Glutamatergic neuron (in vitro differentiated cells): ENCODE results near the gene CELA3A. TPM values are rescaled to one million over a fixed set of nuclear protein-coding genes. Genes with fewer than 3 reads are reported as not detected.
"Not testable (repeated sequence)": the region's sequence is repeated elsewhere in the genome, so short reads cannot be mapped to it uniquely, and the experiment has no call there.

Experiments used
- DNase-seq: peaks from one replicate; pipeline ENCODE4 v3.0.0; 2022
- H3K27ac Mint-ChIP-seq: one replicate; pipeline ENCODE4 v1.8.0; 2020; ENCODE audit warnings: mild to moderate bottlenecking, mixed read lengths, inconsistent platforms; ENCODE audit not compliant: unreplicated experiment
- H3K27me3 Mint-ChIP-seq: one replicate; pipeline ENCODE4 v1.8.0; 2020; ENCODE audit warnings: mild to moderate bottlenecking, moderate library complexity, mixed read lengths, inconsistent platforms; ENCODE audit not compliant: unreplicated experiment
- H3K36me3 Mint-ChIP-seq: one replicate; pipeline ENCODE4 v1.8.0; 2020; ENCODE audit warnings: mild to moderate bottlenecking, mixed read lengths, inconsistent platforms; ENCODE audit not compliant: unreplicated experiment
- H3K4me1 Mint-ChIP-seq: one replicate; pipeline ENCODE4 v1.8.0; 2020; ENCODE audit warnings: mild to moderate bottlenecking, low read depth, mixed read lengths, inconsistent platforms; ENCODE audit not compliant: unreplicated experiment
- H3K4me3 Mint-ChIP-seq: one replicate; pipeline ENCODE4 v1.8.0; 2020; ENCODE audit warnings: mild to moderate bottlenecking, mixed read lengths, inconsistent platforms; ENCODE audit not compliant: unreplicated experiment
- H3K9me3 Mint-ChIP-seq: one replicate; pipeline ENCODE4 v1.8.0; 2020; ENCODE audit warnings: mild to moderate bottlenecking, moderate library complexity, mixed read lengths, inconsistent platforms; ENCODE audit not compliant: unreplicated experiment
- CTCF ChIP-seq: fragments of 200-600 bp; sonication (generic); IDR thresholded peaks from one replicate; pipeline ENCODE4 v1.5.0; 2021; ENCODE audit not compliant: partially characterized antibody, unreplicated experiment
- total RNA-seq: library from RNA; stranded (reverse); fragmentation: NEBNext Ultra II Directional; extraction: Animal tissue kit (Norgen Biotek cat#: 25700); gene quantifications from one replicate; pipeline ENCODE4 v1.2.1, GENCODE V29; 2021; ENCODE audit not compliant: unreplicated experiment

CELA3A gene
- total RNA-seq, 1 donor from 2014 or later: not detected

- not testable (repeated sequence) for H3K36me3 Mint-ChIP-seq, H3K27me3 Mint-ChIP-seq, H3K9me3 Mint-ChIP-seq, DNase-seq, H3K4me3 Mint-ChIP-seq, H3K4me1 Mint-ChIP-seq, H3K27ac Mint-ChIP-seq
Observed at GRCh38 chr1:22002461-22002860, 1.0 kb downstream of the CELA3A start.

GRCh38 chr1:22002875-22003274 is 1.4 kb downstream of the CELA3A start:
- not testable (repeated sequence) for H3K27me3 Mint-ChIP-seq, H3K36me3 Mint-ChIP-seq, DNase-seq, H3K4me3 Mint-ChIP-seq, H3K4me1 Mint-ChIP-seq, H3K9me3 Mint-ChIP-seq, H3K27ac Mint-ChIP-seq

- H3K4me3 Mint-ChIP-seq, H3K9me3 Mint-ChIP-seq, H3K27me3 Mint-ChIP-seq, H3K36me3 Mint-ChIP-seq, DNase-seq, H3K4me1 Mint-ChIP-seq, H3K27ac Mint-ChIP-seq: not testable (repeated sequence)
Observed at GRCh38 chr1:22003959-22004358, 2.5 kb downstream of the CELA3A start.

- DNase-seq: peak; percentile 51
- peak; percentile 34 for TF ChIP-seq CTCF
- H3K4me1 Mint-ChIP-seq, H3K9me3 Mint-ChIP-seq, H3K27ac Mint-ChIP-seq, H3K27me3 Mint-ChIP-seq, H3K36me3 Mint-ChIP-seq, H3K4me3 Mint-ChIP-seq: not testable (repeated sequence)
Observed at GRCh38 chr1:22005261-22006149, 4.0 kb downstream of the CELA3A start.

- not testable (repeated sequence) for H3K36me3 Mint-ChIP-seq, H3K9me3 Mint-ChIP-seq, DNase-seq, H3K27me3 Mint-ChIP-seq, H3K27ac Mint-ChIP-seq, H3K4me1 Mint-ChIP-seq, H3K4me3 Mint-ChIP-seq
Observed at GRCh38 chr1:22006736-22007135, 5.3 kb downstream of the CELA3A start.

GRCh38 chr1:22007262-22007661 is 5.8 kb downstream of the CELA3A start:
- H3K4me3 Mint-ChIP-seq, DNase-seq, H3K27ac Mint-ChIP-seq, H3K36me3 Mint-ChIP-seq, H3K27me3 Mint-ChIP-seq, H3K4me1 Mint-ChIP-seq, H3K9me3 Mint-ChIP-seq: not testable (repeated sequence)

GRCh38 chr1:22009566-22009965 is 8.1 kb downstream of the CELA3A start:
- not testable (repeated sequence) for H3K27ac Mint-ChIP-seq

GRCh38 chr1:22012752-22013151 is 11.3 kb downstream of the CELA3A start:
- H3K9me3 Mint-ChIP-seq, H3K36me3 Mint-ChIP-seq, H3K27me3 Mint-ChIP-seq, H3K4me3 Mint-ChIP-seq, H3K4me1 Mint-ChIP-seq, H3K27ac Mint-ChIP-seq, DNase-seq: not testable (repeated sequence)

More at GRCh38 chr1:22009566-22009965, 8.1 kb downstream of the CELA3A start:
- not testable (repeated sequence) for H3K36me3 Mint-ChIP-seq, H3K4me1 Mint-ChIP-seq, H3K4me3 Mint-ChIP-seq, H3K9me3 Mint-ChIP-seq, H3K27me3 Mint-ChIP-seq, DNase-seq

GRCh38 chr1:22014575-22015206 is 13.2 kb downstream of the CELA3A start:
- not testable (repeated sequence) for H3K4me1 Mint-ChIP-seq, H3K27me3 Mint-ChIP-seq, H3K27ac Mint-ChIP-seq, H3K9me3 Mint-ChIP-seq, H3K4me3 Mint-ChIP-seq, H3K36me3 Mint-ChIP-seq, DNase-seq
